Activated T-helper 2 cell treated with anti-CD3 and anti-CD28 coated beads, Interferon-gamma antibody, Interleukin-2, Interleukin-4, amounts not matched to agents 10 μg/mL and 5 μg/mL and 100 μg/mL, durations not matched to agents 14 hours and 24 hours and 36 hours (primary cell): ENCODE data around the gene FIG4. TPM values are rescaled to one million over a fixed set of nuclear protein-coding genes. Genes with fewer than 3 reads are reported as not detected.
"Not testable (repeated sequence)": the region's sequence is repeated elsewhere in the genome, so short reads cannot be mapped to it uniquely, and the experiment has no call there.

Source experiments
- DNase-seq: peaks from one replicate; pipeline ENCODE4 v3.0.0; 2021; ENCODE audit warnings: low spot score
- H3K27ac Mint-ChIP-seq: one replicate; pipeline ENCODE4 v1.8.0; 2021; ENCODE audit warnings: mixed read lengths
- H3K27me3 Mint-ChIP-seq: one replicate; pipeline ENCODE4 v1.8.0; 2021; ENCODE audit warnings: low read depth, mixed read lengths
- H3K36me3 Mint-ChIP-seq: one replicate; pipeline ENCODE4 v1.8.0; 2021; ENCODE audit warnings: low read depth, mixed read lengths
- H3K4me1 Mint-ChIP-seq: one replicate; pipeline ENCODE4 v1.8.0; 2021; ENCODE audit warnings: low read depth, mixed read lengths
- H3K4me3 Mint-ChIP-seq: one replicate; pipeline ENCODE4 v1.8.0; 2021; ENCODE audit warnings: low read depth, mild to moderate bottlenecking, moderate library complexity, mixed read lengths
- H3K9me3 Mint-ChIP-seq: one replicate; pipeline ENCODE4 v1.8.0; 2021; ENCODE audit warnings: mixed read lengths
- intact Hi-C: fragments of 100-400 bp; cut with micrococcal nuclease; formaldehyde crosslinking; loops from one replicate; pipeline ENCODE4 v1.15.1; 2023
- total RNA-seq: library from RNA; stranded (reverse); gene quantifications from 2 replicates; pipeline ENCODE4 v1.2.3, GENCODE V29; 2022

Gene FIG4
- total RNA-seq, 1 donor from 2014 or later = 8.8 TPM

DNA sequence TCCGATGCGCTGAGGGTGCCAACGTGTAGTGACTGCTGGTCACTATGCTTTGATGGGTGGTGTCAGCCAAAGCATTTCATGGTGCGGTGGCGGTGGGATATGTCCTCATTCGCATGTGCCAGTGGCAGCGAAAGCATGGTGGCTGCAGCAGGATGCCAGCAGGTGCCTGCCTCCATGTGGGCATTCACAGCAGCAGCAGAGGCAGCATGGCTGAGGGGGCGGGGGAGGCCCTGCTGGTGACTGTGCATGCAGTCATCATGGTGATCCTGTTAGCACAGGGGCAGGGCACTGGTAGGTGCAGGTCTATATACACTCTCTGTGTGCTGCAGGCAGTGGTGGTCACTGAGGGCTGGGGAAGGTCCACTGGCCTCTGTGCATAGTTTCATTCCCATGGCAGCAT, 22.0 kb downstream of the FIG4 start:
- DNase-seq = no peak
- H3K27ac Mint-ChIP-seq = no peak overlapping the region
- no peaks in the 10 kb centered on the region for H3K4me1 Mint-ChIP-seq
- intact Hi-C loops = no loop called here
- H3K9me3 Mint-ChIP-seq = peaks cover 6% of the 10 kb centered on the region
- no peaks in the 10 kb centered on the region for H3K36me3 Mint-ChIP-seq
- peaks cover 4% of the 10 kb centered on the region for H3K27me3 Mint-ChIP-seq
- no peak overlapping the region for H3K4me3 Mint-ChIP-seq

DNA sequence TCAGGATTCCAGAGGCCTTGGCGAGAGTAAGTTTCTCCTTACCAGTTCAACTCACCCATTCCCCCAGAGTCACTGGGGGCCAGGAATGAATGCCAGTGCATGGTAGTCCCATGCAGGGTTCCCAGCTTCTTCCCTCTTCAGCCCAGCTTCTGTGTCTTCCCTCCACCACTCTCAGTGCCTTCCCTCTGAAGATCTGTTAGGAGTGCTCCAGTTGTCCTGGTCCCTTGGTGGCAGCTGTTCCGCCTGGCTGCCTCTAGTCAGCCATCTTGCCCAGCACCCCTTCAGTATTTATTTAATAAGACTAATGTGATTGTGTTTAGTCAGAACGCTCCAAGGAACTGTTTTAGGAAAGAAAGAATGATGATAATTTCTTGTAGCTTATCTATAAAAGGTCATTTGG, 23.1 kb downstream of the FIG4 start:
- H3K27ac Mint-ChIP-seq = no peak overlapping the region
- no peak for DNase-seq

GRCh38 chr6:109714611-109715010, 23.5 kb downstream of the FIG4 start:
- H3K36me3 Mint-ChIP-seq = no peaks in the 10 kb centered on the region
- H3K4me3 Mint-ChIP-seq = no peak overlapping the region

More for the DNA sequence above, 23.1 kb downstream of the FIG4 start:
- Mint-ChIP-seq H3K4me1 (no peaks in the 10 kb centered on the region), H3K4me3 (no peak overlapping the region), H3K36me3 (no peaks in the 10 kb centered on the region), H3K27me3 (peaks cover 2% of the 10 kb centered on the region), H3K9me3 (peaks cover under 1% of the 10 kb centered on the region)
- intact Hi-C loops = no loop called here

GRCh38 chr6:109715616-109716015, 24.5 kb downstream of the FIG4 start:
- Mint-ChIP-seq H3K36me3 (no peaks in the 10 kb centered on the region), H3K27ac (no peak overlapping the region), H3K4me3 (no peak overlapping the region), H3K9me3 (no peaks in the 10 kb centered on the region), H3K27me3 (peaks cover 2% of the 10 kb centered on the region), H3K4me1 (no peaks in the 10 kb centered on the region)
- no peak for DNase-seq
- intact Hi-C loops = no loop called here

More at GRCh38 chr6:109714611-109715010, 23.5 kb downstream of the FIG4 start:
- intact Hi-C loops = no loop called here
- no peak for DNase-seq
- H3K4me1 Mint-ChIP-seq = no peaks in the 10 kb centered on the region
- peaks cover 2% of the 10 kb centered on the region for H3K27me3 Mint-ChIP-seq
- H3K9me3 Mint-ChIP-seq = no peaks in the 10 kb centered on the region
- H3K27ac Mint-ChIP-seq = no peak overlapping the region

DNA sequence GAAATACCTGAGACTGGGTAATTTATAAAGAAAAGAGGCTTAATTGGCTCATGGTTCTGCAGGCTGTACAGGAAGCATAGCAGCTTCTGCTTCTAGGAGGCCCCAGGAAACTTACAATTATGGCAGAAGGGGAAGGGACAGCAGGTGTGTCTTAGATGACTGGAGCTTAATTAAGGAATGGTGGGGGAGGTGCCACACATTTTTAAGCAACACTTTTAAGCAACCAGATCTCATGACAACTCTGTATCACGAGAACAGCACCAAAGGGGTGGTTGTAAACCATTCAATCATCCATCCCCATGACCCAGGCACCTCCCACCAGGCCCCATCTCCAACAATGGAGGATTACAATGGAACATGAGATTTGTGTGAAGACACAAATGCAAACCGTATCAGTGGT, 26.9 kb downstream of the FIG4 start:
- no peaks in the 10 kb centered on the region for H3K9me3 Mint-ChIP-seq
- intact Hi-C loops = no loop called here
- H3K4me3 Mint-ChIP-seq = no peak overlapping the region
- no peaks in the 10 kb centered on the region for H3K36me3 Mint-ChIP-seq
- no peak overlapping the region for H3K27ac Mint-ChIP-seq
- DNase-seq = no peak
- H3K4me1 Mint-ChIP-seq = no peaks in the 10 kb centered on the region
- no peaks in the 10 kb centered on the region for H3K27me3 Mint-ChIP-seq

GRCh38 chr6:109718991-109719390, 27.9 kb downstream of the FIG4 start:
- no peak overlapping the region for H3K27ac Mint-ChIP-seq
- no peak overlapping the region for H3K4me3 Mint-ChIP-seq
- no peaks in the 10 kb centered on the region for H3K36me3 Mint-ChIP-seq
- H3K9me3 Mint-ChIP-seq = no peaks in the 10 kb centered on the region
- intact Hi-C loops = no loop called here
- no peak for DNase-seq
- H3K4me1 Mint-ChIP-seq = no peaks in the 10 kb centered on the region
- no peaks in the 10 kb centered on the region for H3K27me3 Mint-ChIP-seq

GRCh38 chr6:109720311-109720710, 29.2 kb downstream of the FIG4 start:
- Mint-ChIP-seq H3K36me3 (peaks cover 2% of the 10 kb centered on the region), H3K9me3 (no peaks in the 10 kb centered on the region), H3K4me3 (no peak overlapping the region), H3K27ac (no peak overlapping the region), H3K4me1 (no peaks in the 10 kb centered on the region), H3K27me3 (no peaks in the 10 kb centered on the region)
- intact Hi-C loops = no loop called here
- DNase-seq = no peak

DNA sequence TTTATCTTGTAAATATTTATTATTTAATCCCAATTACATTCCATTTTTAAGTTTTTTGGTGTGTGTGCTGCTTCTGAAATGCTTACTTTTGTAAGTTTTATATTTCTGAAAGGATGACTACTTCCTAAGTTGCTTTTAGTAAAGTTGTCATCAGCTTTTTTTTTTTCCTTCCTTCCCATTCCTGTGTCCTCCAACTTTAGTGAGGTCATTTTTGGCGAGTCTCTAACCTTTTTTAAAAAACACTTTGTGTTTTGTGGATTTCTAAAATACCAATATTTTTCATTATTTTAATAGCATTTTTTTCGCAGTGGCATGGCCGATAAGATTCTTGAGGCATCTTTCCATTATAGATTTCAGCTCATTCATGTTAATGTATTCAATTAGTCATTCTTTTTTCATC, 30.9 kb downstream of the FIG4 start:
- no peak overlapping the region for H3K4me3 Mint-ChIP-seq
- H3K4me1 Mint-ChIP-seq = no peaks in the 10 kb centered on the region
- H3K36me3 Mint-ChIP-seq = peaks cover 2% of the 10 kb centered on the region
- H3K9me3 Mint-ChIP-seq = peaks cover 6% of the 10 kb centered on the region
- intact Hi-C loops = no loop called here
- no peaks in the 10 kb centered on the region for H3K27me3 Mint-ChIP-seq
- H3K27ac Mint-ChIP-seq = no peak overlapping the region
- no peak for DNase-seq

GRCh38 chr6:109722564-109723254, 31.6 kb downstream of the FIG4 start:
- H3K27me3 Mint-ChIP-seq = no peaks in the 10 kb centered on the region
- no peak overlapping the region for H3K27ac Mint-ChIP-seq
- intact Hi-C loops = no loop called here
- peaks cover 6% of the 10 kb centered on the region for H3K9me3 Mint-ChIP-seq
- no peak for DNase-seq
- peaks cover 2% of the 10 kb centered on the region for H3K36me3 Mint-ChIP-seq
- no peaks in the 10 kb centered on the region for H3K4me1 Mint-ChIP-seq
- no peak overlapping the region for H3K4me3 Mint-ChIP-seq

DNA sequence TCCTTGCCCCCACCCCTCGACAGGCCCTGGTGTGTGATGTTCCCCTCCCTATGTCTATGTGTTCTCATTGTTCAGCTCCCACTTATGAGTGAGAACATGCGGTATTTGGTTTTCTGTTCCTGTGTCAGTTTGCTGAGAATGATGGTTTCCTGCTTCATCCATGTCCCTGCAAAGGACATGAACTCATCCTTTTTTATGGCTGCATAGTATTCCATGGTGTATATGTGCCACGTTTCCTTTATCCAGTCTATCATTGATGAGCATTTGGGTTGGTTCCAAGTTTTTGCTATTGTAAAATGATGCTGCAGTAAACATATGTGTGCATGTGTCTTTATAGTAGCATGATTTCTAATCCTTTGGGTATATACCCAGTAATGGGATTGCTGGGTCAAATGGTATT, 34.2 kb downstream of the FIG4 start:
- DNase-seq, H3K36me3 Mint-ChIP-seq, H3K27me3 Mint-ChIP-seq, H3K27ac Mint-ChIP-seq, intact Hi-C loops, H3K4me3 Mint-ChIP-seq, H3K4me1 Mint-ChIP-seq, H3K9me3 Mint-ChIP-seq: not testable (repeated sequence)

DNA sequence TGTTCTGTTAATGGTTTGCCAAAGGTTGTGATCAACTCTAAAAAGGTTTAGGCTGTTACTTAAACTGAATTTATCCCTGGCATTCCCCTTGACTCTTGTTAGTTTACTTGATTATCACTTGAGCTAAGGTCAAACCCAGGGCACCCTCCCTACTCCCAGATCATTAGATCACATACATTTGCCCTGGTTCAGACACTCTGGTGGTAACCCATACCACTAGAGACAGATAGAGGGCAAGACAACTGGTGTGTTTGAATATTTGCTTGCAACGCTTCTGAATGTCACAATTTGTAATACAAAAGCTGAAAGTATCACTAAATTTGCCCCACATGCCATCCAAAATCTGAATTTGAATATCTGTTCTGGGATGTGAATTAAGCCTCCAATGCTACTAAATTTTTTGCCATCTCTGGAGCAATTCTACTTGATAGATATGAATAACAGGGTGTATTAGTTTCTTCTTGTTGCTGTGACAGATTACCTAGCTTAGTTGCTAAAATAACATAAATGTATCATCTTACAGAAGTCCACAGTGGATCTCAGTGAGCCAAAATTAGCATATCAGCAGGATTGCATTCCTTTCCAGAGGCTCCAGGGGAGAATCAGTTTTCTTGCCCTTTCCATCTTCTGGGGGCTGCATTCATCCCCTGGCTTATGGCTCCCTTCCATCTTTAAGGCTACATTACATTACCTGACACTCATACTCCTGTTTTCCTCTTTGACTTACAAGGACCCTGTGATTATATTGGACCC, 45.4 kb downstream of the FIG4 start:
- Mint-ChIP-seq H3K4me3 (no peak overlapping the region), H3K4me1 (no peaks in the 10 kb centered on the region), H3K36me3 (peaks cover 17% of the 10 kb centered on the region), H3K27ac (no peak overlapping the region), H3K27me3 (no peaks in the 10 kb centered on the region), H3K9me3 (no peaks in the 10 kb centered on the region)
- intact Hi-C loops = no loop called here
- no peak for DNase-seq

DNA sequence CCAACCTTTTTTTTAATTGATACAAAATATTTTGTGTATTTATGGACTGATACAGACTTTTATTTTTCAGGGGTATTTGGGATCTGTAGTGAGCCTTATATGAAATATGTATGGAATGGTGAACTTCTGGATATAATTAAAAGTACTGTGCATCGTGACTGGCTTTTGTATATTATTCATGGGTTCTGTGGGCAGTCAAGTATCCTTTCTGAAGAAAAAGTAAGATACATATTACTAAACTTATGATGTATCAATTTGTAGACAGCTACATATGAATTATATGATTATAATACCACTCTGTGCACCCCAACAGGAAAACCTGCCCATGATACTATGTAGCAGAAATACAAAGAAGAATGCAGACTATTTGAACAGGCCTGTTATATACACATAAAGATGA, 47.2 kb downstream of the FIG4 start:
- intact Hi-C loops = no loop called here
- no peaks in the 10 kb centered on the region for H3K9me3 Mint-ChIP-seq
- no peak for DNase-seq
- no peaks in the 10 kb centered on the region for H3K27me3 Mint-ChIP-seq
- no peak overlapping the region for H3K27ac Mint-ChIP-seq
- H3K4me3 Mint-ChIP-seq = no peak overlapping the region
- no peaks in the 10 kb centered on the region for H3K4me1 Mint-ChIP-seq
- H3K36me3 Mint-ChIP-seq = peaks cover 17% of the 10 kb centered on the region

- no peaks in the 10 kb centered on the region for H3K4me1 Mint-ChIP-seq
- intact Hi-C loops = no loop called here
- no peak overlapping the region for H3K4me3 Mint-ChIP-seq
- no peaks in the 10 kb centered on the region for H3K27me3 Mint-ChIP-seq
- peaks cover 17% of the 10 kb centered on the region for H3K36me3 Mint-ChIP-seq
- no peak overlapping the region for H3K27ac Mint-ChIP-seq
- DNase-seq = no peak
- H3K9me3 Mint-ChIP-seq = no peaks in the 10 kb centered on the region
These were observed 47.6 kb downstream of the FIG4 start for GRCh38 chr6:109738667-109739066.
